GM12878 (cell line): ENCODE measurements around the gene OR2AT4. TPM values are rescaled to one million over a fixed set of nuclear protein-coding genes. Genes with fewer than 3 reads are reported as not detected.

ENCODE experiments used
- ATAC-seq: fragments of 200-7000 bp; cut with Tn5 transposase; 3 replicates; pipeline ENCODE4 v1.9.1; 2020; ENCODE audit warnings: mild to moderate bottlenecking, moderate library complexity
- BruUV-seq: library from RNA; stranded (reverse); fragments of 400-500 nt; replicated peaks from 2 replicates; lab custom pipeline; 2021; lab: Mats Ljungman, UMichigan
- CTCF ChIA-PET: fragments of 300-600 bp; sonication (Branson Sonifier 250); formaldehyde crosslinking; extraction: SDS; loops from one replicate; lab custom pipeline; 2021; ENCODE audit warnings: inconsistent platforms; lab: Yijun Ruan, JAX
- POLR2A ChIA-PET: fragments of 350-600 bp; formaldehyde crosslinking; extraction: SDS; loops from one replicate; lab custom pipeline; 2021; ENCODE audit warnings: inconsistent platforms; lab: Charles Lee
- RAD21 ChIA-PET: fragments of 300-600 bp; sonication (Branson Sonifier 250); formaldehyde crosslinking; loops from one replicate; lab custom pipeline; 2023; ENCODE audit warnings: antibody characterized with exemption; ENCODE audit not compliant: unreplicated experiment; lab: Charles Lee
- SMC1A ChIA-PET: fragments of 300-600 bp; sonication (Branson Sonifier 250); formaldehyde crosslinking; loops from one replicate; lab custom pipeline; 2023; ENCODE audit not compliant: unreplicated experiment, uncharacterized antibody; lab: Charles Lee
- DNase-seq: peaks from one replicate; pipeline ENCODE4 v3.0.0-alpha.2; 2011; ENCODE audit warnings: low read depth, low spot score
- FAIRE-seq: peaks from 3 replicates; lab custom pipeline; 2011; peaks lifted over from hg19 to GRCh38; lab: Jason Lieb, UNC
- H2AFZ ChIP-seq: 2 replicates; pipeline ENCODE4 v1.6.0; 2011; ENCODE audit warnings: low read depth, low read length, control low read depth; ENCODE audit not compliant: control insufficient read depth
- H3K27ac ChIP-seq: 2 replicates; pipeline ENCODE4 v1.5.1; 2011; ENCODE audit warnings: control low read depth; ENCODE audit not compliant: control insufficient read depth, insufficient read depth
- H3K27me3 ChIP-seq, 2 experiments: replicated peaks in 1 of 2; 2 replicates each; pipeline versions ENCODE4 v1.6.0 to v1.6.1; 2011; ENCODE audit warnings: low read length in 1 of 2; ENCODE audit not compliant: control insufficient read depth in 2 of 2, insufficient read depth in 2 of 2
- H3K36me3 ChIP-seq, 2 experiments: 2 replicates each; pipeline ENCODE4 v1.5.1; 2011; ENCODE audit warnings: low read length in 1 of 2; ENCODE audit not compliant: control insufficient read depth in 2 of 2, insufficient read depth in 2 of 2
- H3K4me1 ChIP-seq: 2 replicates; pipeline ENCODE4 v1.6.1; 2011; ENCODE audit warnings: mild to moderate bottlenecking, low read length, moderate library complexity, mixed read lengths; ENCODE audit not compliant: control insufficient read depth, insufficient read depth
- H3K4me2 ChIP-seq: 2 replicates; pipeline ENCODE4 v1.6.0; 2011; ENCODE audit warnings: control low read depth; ENCODE audit not compliant: control insufficient read depth, insufficient read depth
- H3K4me3 ChIP-seq: fragments of 200-600 bp; sonication (generic); 2 replicates; pipeline ENCODE4 v1.5.1; 2016
- H3K79me2 ChIP-seq: 2 replicates; pipeline ENCODE4 v1.6.0; 2011; ENCODE audit warnings: low read length; ENCODE audit not compliant: control insufficient read depth, insufficient read depth
- H3K9ac ChIP-seq: 2 replicates; pipeline ENCODE4 v1.8.0; 2011; ENCODE audit warnings: low read length, control low read depth, mixed read lengths; ENCODE audit not compliant: control insufficient read depth, insufficient read depth
- H3K9me3 ChIP-seq: replicated peaks from 3 replicates; pipeline ENCODE4 v1.5.1; 2011; ENCODE audit warnings: mild to moderate bottlenecking, low read length; ENCODE audit not compliant: control insufficient read depth, insufficient read depth
- H4K20me1 ChIP-seq: 2 replicates; pipeline ENCODE4 v1.6.0; 2011; ENCODE audit not compliant: control insufficient read depth, insufficient read depth
- ATF7 ChIP-seq: fragments of 450-650 bp; IDR thresholded peaks from 2 replicates; pipeline ENCODE4 v1.6.1; 2016; ENCODE audit warnings: low read depth, mild to moderate bottlenecking
- BHLHE40 ChIP-seq, 2 experiments: fragments of 450-650 bp in 1 of 2; IDR thresholded peaks; 2 replicates each; pipeline ENCODE4 v1.6.1; 2011 to 2017; ENCODE audit warnings: low read depth in 2 of 2, borderline replicate concordance in 1 of 2, improper control_type of control experiment in 1 of 2, low read length in 1 of 2, mild to moderate bottlenecking in 1 of 2
- BMI1 ChIP-seq: fragments of 450-650 bp; IDR thresholded peaks from 2 replicates; pipeline ENCODE4 v1.6.1; 2016; ENCODE audit warnings: mild to moderate bottlenecking, moderate library complexity, borderline replicate concordance
- CEBPB ChIP-seq, 2 experiments: fragments of 150-350 bp in 1 of 2; IDR thresholded peaks; 2 replicates each; pipeline ENCODE4 v1.6.1; 2012 to 2014; ENCODE audit warnings: low read depth in 2 of 2, low read length in 2 of 2, borderline replicate concordance in 1 of 2, inconsistent platforms in 1 of 2
- CUX1 ChIP-seq: IDR thresholded peaks from 2 replicates; pipeline ENCODE4 v1.6.1; 2012; ENCODE audit warnings: improper control_type of control experiment, low read depth, low read length; ENCODE audit not compliant: insufficient replicate concordance
- EZH2 ChIP-seq: IDR thresholded peaks from 2 replicates; pipeline ENCODE4 v1.6.1; 2012; ENCODE audit warnings: low read depth, mild to moderate bottlenecking, control low read depth, inconsistent platforms, low read length, borderline replicate concordance; ENCODE audit not compliant: control insufficient read depth
- FOXK2 ChIP-seq: fragments of 450-650 bp; IDR thresholded peaks from 2 replicates; pipeline ENCODE4 v1.6.1; 2017; ENCODE audit warnings: mild to moderate bottlenecking, moderate library complexity
- MXI1 ChIP-seq: fragments of 150-350 bp; IDR thresholded peaks from 2 replicates; pipeline ENCODE4 v1.6.1; 2011; ENCODE audit warnings: low read depth, mild to moderate bottlenecking, inconsistent platforms, low read length, improper control_type of control experiment
- POU2F2 ChIP-seq: IDR thresholded peaks from 3 replicates; pipeline ENCODE4 v1.6.1; 2011; ENCODE audit warnings: low read depth, mild to moderate bottlenecking, low read length, borderline replicate concordance
- SRF ChIP-seq, 2 experiments: IDR thresholded peaks; 2 replicates each; pipeline ENCODE4 v1.6.1; 2011; ENCODE audit warnings: low read depth in 2 of 2, low read length in 2 of 2, mild to moderate bottlenecking in 1 of 2, moderate library complexity in 1 of 2
- TCF3 ChIP-seq: IDR thresholded peaks from 2 replicates; pipeline ENCODE4 v1.6.1; 2012; ENCODE audit warnings: low read depth, mild to moderate bottlenecking, low read length, borderline replicate concordance; ENCODE audit not compliant: insufficient read depth
- WRNIP1 ChIP-seq: IDR thresholded peaks from 2 replicates; pipeline ENCODE4 v1.6.1; 2011; ENCODE audit warnings: low read depth, low read length, improper control_type of control experiment, borderline replicate concordance
- WGBS: methylation state at CpG from one replicate; pipeline ENCODE4 v1.1.6; 2016; ENCODE audit warnings: low lambda C conversion rate; ENCODE audit not compliant: insufficient replicate concordance, insufficient coverage; ENCODE audit errors: missing lambda C conversion rate; 5-methylcytosine and 5-hydroxymethylcytosine counted together
- in situ Hi-C: fragments of 300-500 bp; cut with MboI; formaldehyde crosslinking; loops from 9 replicates; pipeline ENCODE4 v1.14.3; 2018; ENCODE audit warnings: mixed read lengths
- intact Hi-C: fragments of 100-400 bp; cut with micrococcal nuclease; formaldehyde crosslinking; loops from one replicate; pipeline ENCODE4 v1.14.2; 2022; ENCODE audit not compliant: unreplicated experiment
- polyA plus RNA-seq, 11 experiments: library from polyadenylated mRNA; depleted of rRNA in 4 of 11; unstranded in 6 of 11; stranded (reverse) in 5 of 11; fragments of >200 nt; fragmentation: Nextera tagmentation in 4 of 11; fragmentation: Illumina TruSeq in 1 of 11; extraction: Ambion mirVana in 4 of 11; extraction: Trizol in 1 of 11; gene quantifications; 1 replicate in 1 of 11; 2 replicates in 10 of 11; pipeline versions ENCODE4 v1.2.1 to v1.2.3, GENCODE V29; 2011 to 2016; ENCODE audit warnings: inconsistent platforms in 2 of 11, missing spikeins in 2 of 11, low read depth in 1 of 11
- total RNA-seq, 4 experiments: library from RNA; depleted of rRNA in 3 of 4; stranded (reverse); fragments of >200 nt in 3 of 4; fragmentation: Illumina TruSeq in 1 of 4; extraction: Trizol in 1 of 4; gene quantifications; 2 replicates each; pipeline versions ENCODE4 v1.2.1 to v1.2.3, GENCODE V29; 2013 to 2021
- TF ChIP-seq, protein P1 (sequence below): fragments of 450-650 bp; IDR thresholded peaks from 2 replicates; pipeline ENCODE4 v1.6.1; 2017; ENCODE audit warnings: mild to moderate bottlenecking, moderate library complexity

OR2AT4 gene
- total and polyA plus RNA-seq, 10 of the 15 experiments (the other 5 are each of a cell fraction or from before 2014, with no cell fraction given), result 0.01 TPM; not detected in 9

GRCh38 chr11:75113030-75113429 is 16.4 kb upstream of the OR2AT4 start:
- no peaks in the 10 kb centered on the region for H3K4me1 ChIP-seq
- no peaks in the 10 kb centered on the region for H4K20me1 ChIP-seq
- no peaks in the 10 kb centered on the region for H3K27me3 ChIP-seq
- ATAC-seq (no peak), DNase-seq (no peak), FAIRE-seq (no peak)
- H3K27ac ChIP-seq, result no peak overlapping the region
- H3K36me3 ChIP-seq, result no peaks in the 10 kb centered on the region
- peaks cover 2% of the 10 kb centered on the region for H3K9me3 ChIP-seq
- RAD21 ChIA-PET, result no interaction called here
- CTCF ChIA-PET, result interaction anchor here (2.8 kb wide), 1 partner anchor 28 kb away, joined by 13 read pairs; no protein-coding TSS in a partner anchor
- BruUV-seq, result no TSS peak
- H3K79me2 ChIP-seq, result no peaks in the 10 kb centered on the region
- no peak overlapping the region for H3K4me2 ChIP-seq
- POLR2A ChIA-PET, result no interaction called here
- intact Hi-C loops, result no loop called here
- no peak overlapping the region for H3K4me3 ChIP-seq
- H2AFZ ChIP-seq, result no peak overlapping the region
- SMC1A ChIA-PET, result no interaction called here
- in situ Hi-C loops, result no loop called here
- H3K9ac ChIP-seq, result no peak overlapping the region
- TF ChIP-seq EZH2, result no peak
- no peak for TF ChIP-seq POU2F2
- no peak for TF ChIP-seq ATF7
- no peak for TF ChIP-seq MXI1
- TF ChIP-seq, protein P1, sequence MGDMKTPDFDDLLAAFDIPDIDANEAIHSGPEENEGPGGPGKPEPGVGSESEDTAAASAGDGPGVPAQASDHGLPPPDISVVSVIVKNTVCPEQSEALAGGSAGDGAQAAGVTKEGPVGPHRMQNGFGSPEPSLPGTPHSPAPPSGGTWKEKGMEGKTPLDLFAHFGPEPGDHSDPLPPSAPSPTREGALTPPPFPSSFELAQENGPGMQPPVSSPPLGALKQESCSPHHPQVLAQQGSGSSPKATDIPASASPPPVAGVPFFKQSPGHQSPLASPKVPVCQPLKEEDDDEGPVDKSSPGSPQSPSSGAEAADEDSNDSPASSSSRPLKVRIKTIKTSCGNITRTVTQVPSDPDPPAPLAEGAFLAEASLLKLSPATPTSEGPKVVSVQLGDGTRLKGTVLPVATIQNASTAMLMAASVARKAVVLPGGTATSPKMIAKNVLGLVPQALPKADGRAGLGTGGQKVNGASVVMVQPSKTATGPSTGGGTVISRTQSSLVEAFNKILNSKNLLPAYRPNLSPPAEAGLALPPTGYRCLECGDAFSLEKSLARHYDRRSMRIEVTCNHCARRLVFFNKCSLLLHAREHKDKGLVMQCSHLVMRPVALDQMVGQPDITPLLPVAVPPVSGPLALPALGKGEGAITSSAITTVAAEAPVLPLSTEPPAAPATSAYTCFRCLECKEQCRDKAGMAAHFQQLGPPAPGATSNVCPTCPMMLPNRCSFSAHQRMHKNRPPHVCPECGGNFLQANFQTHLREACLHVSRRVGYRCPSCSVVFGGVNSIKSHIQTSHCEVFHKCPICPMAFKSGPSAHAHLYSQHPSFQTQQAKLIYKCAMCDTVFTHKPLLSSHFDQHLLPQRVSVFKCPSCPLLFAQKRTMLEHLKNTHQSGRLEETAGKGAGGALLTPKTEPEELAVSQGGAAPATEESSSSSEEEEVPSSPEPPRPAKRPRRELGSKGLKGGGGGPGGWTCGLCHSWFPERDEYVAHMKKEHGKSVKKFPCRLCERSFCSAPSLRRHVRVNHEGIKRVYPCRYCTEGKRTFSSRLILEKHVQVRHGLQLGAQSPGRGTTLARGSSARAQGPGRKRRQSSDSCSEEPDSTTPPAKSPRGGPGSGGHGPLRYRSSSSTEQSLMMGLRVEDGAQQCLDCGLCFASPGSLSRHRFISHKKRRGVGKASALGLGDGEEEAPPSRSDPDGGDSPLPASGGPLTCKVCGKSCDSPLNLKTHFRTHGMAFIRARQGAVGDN, result no peak
- TF ChIP-seq WRNIP1, result no peak
- TF ChIP-seq BMI1, result no peak
- TF ChIP-seq FOXK2, result no peak
- TF ChIP-seq TCF3, result no peak
- no peak for TF ChIP-seq CEBPB (IDR thresholded peaks at IDR 0.05; ENCODE audit: borderline replicate concordance in 1 of 2, low read depth in 2 of 2, low read length in 2 of 2)
- no peak for TF ChIP-seq SRF (IDR thresholded peaks at IDR 0.05; ENCODE audit: low read depth in 2 of 2, low read length in 2 of 2)
- TF ChIP-seq BHLHE40 (IDR thresholded peaks at IDR 0.05; ENCODE audit: borderline replicate concordance in 1 of 2, low read depth in 2 of 2, low read length in 1 of 2), result no peak
- TF ChIP-seq CUX1, result no peak
- WGBS, result 0% methylated on average over 1 of the region's 1 CpG
